Measurements from ENCODE around the gene CFAP206. TPM values are rescaled to one million over a fixed set of nuclear protein-coding genes. Genes with fewer than 3 reads are reported as not detected.

CFAP206 gene
- total RNA-seq, 1 experiment from 2014 or later, result 0.14 TPM

GRCh38 chr6:87366899-87367298 lies 40.9 kb upstream of the CFAP206 start:
- H3K36me3 Mint-ChIP-seq (ENCODE audit: insufficient read depth, unreplicated experiment), result no peaks in the 10 kb centered on the region
- intact Hi-C loops (cut with micrococcal nuclease; ENCODE audit: unreplicated experiment), result no loop called here
- no peak for TF ChIP-seq CTCF (IDR thresholded peaks at IDR 0.05; ENCODE audit: unreplicated experiment)
- CTCF ChIA-PET, result no interaction called here
- DNase-seq, result no peak
- H3K27me3 Mint-ChIP-seq (ENCODE audit: unreplicated experiment), result no peaks in the 10 kb centered on the region
- no peak overlapping the region for H3K4me3 Mint-ChIP-seq (ENCODE audit: low read depth, unreplicated experiment)
- no peak overlapping the region for H3K27ac Mint-ChIP-seq (ENCODE audit: unreplicated experiment)
- H3K9me3 Mint-ChIP-seq (ENCODE audit: low read depth, unreplicated experiment), result peaks cover 3% of the 10 kb centered on the region
- no TSS peak for BruUV-seq (replicated peaks)
- no peaks in the 10 kb centered on the region for H3K4me1 Mint-ChIP-seq (ENCODE audit: low read depth, unreplicated experiment)

GRCh38 chr6:87373377-87373776 lies 34.4 kb upstream of the CFAP206 start:
- no peak for TF ChIP-seq CTCF (IDR thresholded peaks at IDR 0.05; ENCODE audit: unreplicated experiment)
- intact Hi-C loops (cut with micrococcal nuclease; ENCODE audit: unreplicated experiment), result no loop called here
- H3K27me3 Mint-ChIP-seq (ENCODE audit: unreplicated experiment), result no peaks in the 10 kb centered on the region
- DNase-seq, result no peak
- CTCF ChIA-PET, result no interaction called here
- H3K9me3 Mint-ChIP-seq (ENCODE audit: low read depth, unreplicated experiment), result peaks cover 3% of the 10 kb centered on the region
- H3K36me3 Mint-ChIP-seq (ENCODE audit: insufficient read depth, unreplicated experiment), result no peaks in the 10 kb centered on the region
- H3K4me1 Mint-ChIP-seq (ENCODE audit: low read depth, unreplicated experiment), result no peaks in the 10 kb centered on the region
- H3K4me3 Mint-ChIP-seq (ENCODE audit: low read depth, unreplicated experiment), result no peak overlapping the region
- BruUV-seq (replicated peaks), result no TSS peak
- no peak overlapping the region for H3K27ac Mint-ChIP-seq (ENCODE audit: unreplicated experiment)

GRCh38 chr6:87375315-87375714 lies 32.5 kb upstream of the CFAP206 start:
- intact Hi-C loops (cut with micrococcal nuclease; ENCODE audit: unreplicated experiment), result no loop called here
- TF ChIP-seq CTCF (IDR thresholded peaks at IDR 0.05; ENCODE audit: unreplicated experiment), result no peak
- Mint-ChIP-seq H3K27ac (ENCODE audit: unreplicated experiment) (no peak overlapping the region), H3K9me3 (ENCODE audit: low read depth, unreplicated experiment) (no peaks in the 10 kb centered on the region), H3K4me3 (ENCODE audit: low read depth, unreplicated experiment) (no peak overlapping the region), H3K27me3 (ENCODE audit: unreplicated experiment) (no peaks in the 10 kb centered on the region), H3K4me1 (ENCODE audit: low read depth, unreplicated experiment) (no peaks in the 10 kb centered on the region), H3K36me3 (ENCODE audit: insufficient read depth, unreplicated experiment) (no peaks in the 10 kb centered on the region)
- no peak for DNase-seq
- CTCF ChIA-PET, result no interaction called here
- BruUV-seq (replicated peaks), result no TSS peak

- BruUV-seq (replicated peaks), result no TSS peak
- Mint-ChIP-seq H3K4me3 (ENCODE audit: low read depth, unreplicated experiment) (no peak overlapping the region), H3K36me3 (ENCODE audit: insufficient read depth, unreplicated experiment) (no peaks in the 10 kb centered on the region), H3K9me3 (ENCODE audit: low read depth, unreplicated experiment) (no peaks in the 10 kb centered on the region), H3K4me1 (ENCODE audit: low read depth, unreplicated experiment) (no peaks in the 10 kb centered on the region), H3K27ac (ENCODE audit: unreplicated experiment) (no peak overlapping the region), H3K27me3 (ENCODE audit: unreplicated experiment) (no peaks in the 10 kb centered on the region)
- CTCF ChIA-PET, result no interaction called here
- no peak for DNase-seq
- no peak for TF ChIP-seq CTCF (IDR thresholded peaks at IDR 0.05; ENCODE audit: unreplicated experiment)
- intact Hi-C loops (cut with micrococcal nuclease; ENCODE audit: unreplicated experiment), result no loop called here
Observed at GRCh38 chr6:87376643-87377042, 31.1 kb upstream of the CFAP206 start.

Data from Calu3 (cell line).